Measurements from ENCODE around the gene OSBPL10.
"Not testable (repeated sequence)": the region's sequence is repeated elsewhere in the genome, so short reads cannot be mapped to it uniquely, and the experiment has no call there.

OSBPL10 gene

GRCh38 chr3:31704591-31705179 is 276.4 kb downstream of the OSBPL10 start:
- no peak for DNase-seq (ENCODE audit: low read depth, low spot score)

GRCh38 chr3:31704156-31704555 is 276.9 kb downstream of the OSBPL10 start:
- DNase-seq (ENCODE audit: low read depth, low spot score) = no peak

- DNase-seq (ENCODE audit: low read depth, low spot score) = no peak
Observed at GRCh38 chr3:31701286-31701685, 279.8 kb downstream of the OSBPL10 start.

GRCh38 chr3:31699309-31699953 is 281.6 kb downstream of the OSBPL10 start:
- DNase-seq (ENCODE audit: low read depth, low spot score) = no peak

GRCh38 chr3:31696815-31697548 is 284.1 kb downstream of the OSBPL10 start:
- DNase-seq (ENCODE audit: low read depth, low spot score) = no peak

GRCh38 chr3:31696009-31696297 is 285.1 kb downstream of the OSBPL10 start:
- no peak for DNase-seq (ENCODE audit: low read depth, low spot score)

GRCh38 chr3:31695280-31696008 is 285.6 kb downstream of the OSBPL10 start:
- no peak for DNase-seq (ENCODE audit: low read depth, low spot score)

- DNase-seq (ENCODE audit: low read depth, low spot score) = no peak
Observed at GRCh38 chr3:31693346-31693745, 287.7 kb downstream of the OSBPL10 start.

- DNase-seq (ENCODE audit: low read depth, low spot score) = no peak
Observed at GRCh38 chr3:31692751-31693150, 288.3 kb downstream of the OSBPL10 start.

GRCh38 chr3:31690771-31691170 is 290.3 kb downstream of the OSBPL10 start:
- no peak for DNase-seq (ENCODE audit: low read depth, low spot score)

- not testable (repeated sequence) for DNase-seq (ENCODE audit: low read depth, low spot score)
Observed at GRCh38 chr3:31689523-31689922, 291.5 kb downstream of the OSBPL10 start.

GRCh38 chr3:31688984-31689383 is 292.1 kb downstream of the OSBPL10 start:
- no peak for DNase-seq (ENCODE audit: low read depth, low spot score)

GRCh38 chr3:31687020-31687802 is 293.9 kb downstream of the OSBPL10 start:
- DNase-seq (ENCODE audit: low read depth, low spot score) = no peak

GRCh38 chr3:31680072-31680870 is 300.8 kb downstream of the OSBPL10 start:
- no peak for DNase-seq (ENCODE audit: low read depth, low spot score)

- DNase-seq (ENCODE audit: low read depth, low spot score) = no peak
Observed at GRCh38 chr3:31676556-31676955, 304.5 kb downstream of the OSBPL10 start.

- DNase-seq (ENCODE audit: low read depth, low spot score) = no peak
Observed at GRCh38 chr3:31673950-31674349, 307.1 kb downstream of the OSBPL10 start.

- DNase-seq (ENCODE audit: low read depth, low spot score) = no peak
Observed at GRCh38 chr3:31671976-31672375, 309.1 kb downstream of the OSBPL10 start.

GRCh38 chr3:31671451-31671850 is 309.6 kb downstream of the OSBPL10 start:
- DNase-seq (ENCODE audit: low read depth, low spot score) = no peak

GRCh38 chr3:31670722-31671121 is 310.3 kb downstream of the OSBPL10 start:
- DNase-seq (ENCODE audit: low read depth, low spot score) = no peak

- no peak for DNase-seq (ENCODE audit: low read depth, low spot score)
Observed at GRCh38 chr3:31670136-31670535, 310.9 kb downstream of the OSBPL10 start.

GRCh38 chr3:31668242-31668641 is 312.8 kb downstream of the OSBPL10 start:
- no peak for DNase-seq (ENCODE audit: low read depth, low spot score)
